ENCODE measurements around the gene ADD2. TPM values are rescaled to one million over a fixed set of nuclear protein-coding genes. Genes with fewer than 3 reads are reported as not detected.

The ADD2 gene
- total RNA-seq, 1 experiment from 2014 or later: 124 TPM

GRCh38 chr2:70766357-70767078 is 1.5 kb downstream of the ADD2 start:
- Histone ChIP-seq H3K9me3 (ENCODE audit: control insufficient read depth, low read depth, low read length) (no peaks in the 10 kb centered on the region), H3K56ac (ENCODE audit: insufficient read length, low read depth, low read length) (no peak overlapping the region), H2BK15ac (ENCODE audit: low read depth, low read length) (no peak overlapping the region), H3K4me2 (ENCODE audit: insufficient read depth, insufficient read length, low read length) (peak overlapping the region; percentile 95), H2AK5ac (ENCODE audit: insufficient read length, low read length) (no peak overlapping the region), H3K18ac (ENCODE audit: insufficient read length, low read depth, low read length) (no peak overlapping the region), H3K79me1 (ENCODE audit: insufficient read depth, low read depth, low read length, poor library complexity, severe bottlenecking) (no peaks in the 10 kb centered on the region), H3T11ph (ENCODE audit: low read length) (peak overlapping the region; percentile 87), H3K27me3 (ENCODE audit: insufficient read depth, low read length) (no peaks in the 10 kb centered on the region), H2AFZ (ENCODE audit: low read length) (no peak overlapping the region), H3K9ac (ENCODE audit: extremely low read depth, insufficient read length, low read length) (peak overlapping the region; percentile 95), H4K8ac (replicated peaks; ENCODE audit: insufficient read length, low read depth, low read length) (no peak overlapping the region), H3K14ac (ENCODE audit: insufficient read depth, low read length) (peak overlapping the region; percentile 16; the same call in 1 of the 2 replicates), H3K27ac (ENCODE audit: insufficient read length, low read depth, low read length) (peak overlapping the region; percentile 85), H2BK5ac (ENCODE audit: insufficient read length, low read length) (no peak overlapping the region), H3K4ac (ENCODE audit: low read depth, low read length) (no peak overlapping the region; the same call in 1 of the 2 replicates), H3K23me2 (ENCODE audit: insufficient read length, low read depth, low read length, poor library complexity, severe bottlenecking) (peaks cover 5% of the 10 kb centered on the region), H4K91ac (ENCODE audit: insufficient read length, low read depth, low read length) (no peak overlapping the region), H4K5ac (ENCODE audit: insufficient read length, low read depth, low read length) (no peak overlapping the region), H3K23ac (ENCODE audit: insufficient read length, low read depth, low read length) (no peak overlapping the region), H3K4me1 (ENCODE audit: insufficient read depth, low read length) (peaks cover 16% of the 10 kb centered on the region; the same call in 1 of the 2 replicates), H3K79me2 (ENCODE audit: insufficient read depth, low read length) (peaks cover 32% of the 10 kb centered on the region; the same call in 1 of the 2 replicates), H2BK12ac (ENCODE audit: insufficient read length, low read depth, low read length) (no peak overlapping the region), H2BK20ac (ENCODE audit: low read depth, low read length, poor library complexity, severe bottlenecking) (no peak overlapping the region), H2BK120ac (ENCODE audit: low read depth, low read length, poor library complexity, severe bottlenecking) (no peak overlapping the region), H4K20me1 (ENCODE audit: control insufficient read depth, insufficient read depth, insufficient read length) (no peaks in the 10 kb centered on the region)
- no peak for TF ChIP-seq CTCF (conservative IDR thresholded peaks at IDR 0.05)
- no CpG with 5 or more reads among the region's 7 CpGs for WGBS (ENCODE audit: extremely low coverage, insufficient read length, low lambda C conversion rate)
- H3K4me1 Mint-ChIP-seq: peaks cover 43 to 51% of the 10 kb centered on the region in 2 experiments
- DNase-seq: no peak
- peaks cover 3% of the 10 kb centered on the region; the same call in 1 of the 2 replicates for H3K27me3 Mint-ChIP-seq (ENCODE audit: low read depth)
- peak overlapping the region; percentile 80 to 91 for H3K4me3 Mint-ChIP-seq
- H3K27ac Mint-ChIP-seq: peak overlapping the region; percentile 76 to 98 (median 83); a peak in 6 of 7 replicates
- no peaks in the 10 kb centered on the region; a peak in 1 of 5 replicates for H3K9me3 Mint-ChIP-seq
- peaks cover 6 to 10% (median 7%) of the 10 kb centered on the region in 3 experiments; a peak in 6 of 7 replicates for H3K36me3 Mint-ChIP-seq (ENCODE audit: insufficient read depth in 1 of 3, low read depth in 3 of 3)

Data from H9 (cell line).